ENCODE results near the gene AJAP1. TPM values are rescaled to one million over a fixed set of nuclear protein-coding genes. Genes with fewer than 3 reads are reported as not detected.

AJAP1 gene
- total RNA-seq, 2 experiments from 2014 or later, result not detected

GRCh38 chr1:4634793-4635406 is 19.5 kb upstream of the AJAP1 start:
- POLR2A ChIA-PET, result no interaction called here
- H3K4me1 Mint-ChIP-seq (ENCODE audit: low read depth), result no peaks in the 10 kb centered on the region
- peaks cover 2% of the 10 kb centered on the region for H3K27me3 Mint-ChIP-seq (ENCODE audit: low read depth)
- H3K36me3 Mint-ChIP-seq (ENCODE audit: low read depth), result no peaks in the 10 kb centered on the region
- CTCF ChIA-PET, result no interaction called here
- no peak for DNase-seq
- no peaks in the 10 kb centered on the region for H3K9me3 Mint-ChIP-seq (ENCODE audit: insufficient read depth)
- no peak overlapping the region for H3K4me3 Mint-ChIP-seq
- H3K27ac Mint-ChIP-seq, result no peak overlapping the region
- no peak for ATAC-seq

GRCh38 chr1:4636186-4636585 is 18.2 kb upstream of the AJAP1 start:
- H3K27me3 Mint-ChIP-seq (ENCODE audit: low read depth), result peaks cover 2% of the 10 kb centered on the region
- H3K9me3 Mint-ChIP-seq (ENCODE audit: insufficient read depth), result no peaks in the 10 kb centered on the region
- H3K36me3 Mint-ChIP-seq (ENCODE audit: low read depth), result no peaks in the 10 kb centered on the region
- no peak for DNase-seq
- ChIA-PET POLR2A (no interaction called here), CTCF (no interaction called here)
- no peak for ATAC-seq
- no peak overlapping the region for H3K4me3 Mint-ChIP-seq
- no peak overlapping the region for H3K27ac Mint-ChIP-seq
- H3K4me1 Mint-ChIP-seq (ENCODE audit: low read depth), result no peaks in the 10 kb centered on the region

GRCh38 chr1:4636644-4637380 is 17.6 kb upstream of the AJAP1 start:
- Mint-ChIP-seq H3K9me3 (ENCODE audit: insufficient read depth) (no peaks in the 10 kb centered on the region), H3K4me1 (ENCODE audit: low read depth) (no peaks in the 10 kb centered on the region), H3K27ac (no peak overlapping the region), H3K27me3 (ENCODE audit: low read depth) (peaks cover 2% of the 10 kb centered on the region), H3K36me3 (ENCODE audit: low read depth) (no peaks in the 10 kb centered on the region), H3K4me3 (no peak overlapping the region)
- ChIA-PET POLR2A (no interaction called here), CTCF (no interaction called here)
- no peak for DNase-seq
- ATAC-seq, result no peak

- peaks cover 2% of the 10 kb centered on the region for H3K27me3 Mint-ChIP-seq (ENCODE audit: low read depth)
- H3K27ac Mint-ChIP-seq, result no peak overlapping the region
- H3K4me3 Mint-ChIP-seq, result no peak overlapping the region
- no peaks in the 10 kb centered on the region for H3K9me3 Mint-ChIP-seq (ENCODE audit: insufficient read depth)
- POLR2A ChIA-PET, result no interaction called here
- CTCF ChIA-PET, result no interaction called here
- no peak for DNase-seq
- ATAC-seq, result no peak
- H3K4me1 Mint-ChIP-seq (ENCODE audit: low read depth), result no peaks in the 10 kb centered on the region
- no peaks in the 10 kb centered on the region for H3K36me3 Mint-ChIP-seq (ENCODE audit: low read depth)
Measured at GRCh38 chr1:4637616-4638344, 16.6 kb upstream of the AJAP1 start.

GRCh38 chr1:4638345-4638729 is 16.1 kb upstream of the AJAP1 start:
- no peaks in the 10 kb centered on the region for H3K4me1 Mint-ChIP-seq (ENCODE audit: low read depth)
- ATAC-seq (no peak), DNase-seq (no peak)
- H3K27me3 Mint-ChIP-seq (ENCODE audit: low read depth), result peaks cover 2% of the 10 kb centered on the region
- no peaks in the 10 kb centered on the region for H3K36me3 Mint-ChIP-seq (ENCODE audit: low read depth)
- H3K4me3 Mint-ChIP-seq, result no peak overlapping the region
- H3K27ac Mint-ChIP-seq, result no peak overlapping the region
- ChIA-PET CTCF (no interaction called here), POLR2A (no interaction called here)
- no peaks in the 10 kb centered on the region for H3K9me3 Mint-ChIP-seq (ENCODE audit: insufficient read depth)

- ATAC-seq (no peak), DNase-seq (no peak)
- Mint-ChIP-seq H3K27ac (no peak overlapping the region), H3K4me3 (no peak overlapping the region), H3K4me1 (ENCODE audit: low read depth) (no peaks in the 10 kb centered on the region), H3K27me3 (ENCODE audit: low read depth) (peaks cover 2% of the 10 kb centered on the region), H3K36me3 (ENCODE audit: low read depth) (no peaks in the 10 kb centered on the region), H3K9me3 (ENCODE audit: insufficient read depth) (no peaks in the 10 kb centered on the region)
- ChIA-PET POLR2A (no interaction called here), CTCF (no interaction called here)
Measured at GRCh38 chr1:4640931-4641330, 13.5 kb upstream of the AJAP1 start.

GRCh38 chr1:4647391-4647790 is 7.0 kb upstream of the AJAP1 start:
- Mint-ChIP-seq H3K27ac (no peak overlapping the region), H3K27me3 (ENCODE audit: low read depth) (peaks cover 4% of the 10 kb centered on the region), H3K9me3 (ENCODE audit: insufficient read depth) (no peaks in the 10 kb centered on the region), H3K4me3 (no peak overlapping the region), H3K4me1 (ENCODE audit: low read depth) (no peaks in the 10 kb centered on the region), H3K36me3 (ENCODE audit: low read depth) (no peaks in the 10 kb centered on the region)
- DNase-seq, result no peak
- no peak for ATAC-seq
- CTCF ChIA-PET, result no interaction called here
- POLR2A ChIA-PET, result no interaction called here

- ChIA-PET CTCF (no interaction called here), POLR2A (no interaction called here)
- H3K27me3 Mint-ChIP-seq (ENCODE audit: low read depth), result peaks cover 11% of the 10 kb centered on the region
- H3K36me3 Mint-ChIP-seq (ENCODE audit: low read depth), result no peaks in the 10 kb centered on the region
- H3K9me3 Mint-ChIP-seq (ENCODE audit: insufficient read depth), result no peaks in the 10 kb centered on the region
- ATAC-seq (no peak), DNase-seq (no peak)
- no peaks in the 10 kb centered on the region for H3K4me1 Mint-ChIP-seq (ENCODE audit: low read depth)
- H3K27ac Mint-ChIP-seq, result no peak overlapping the region
- no peak overlapping the region for H3K4me3 Mint-ChIP-seq
Measured at GRCh38 chr1:4648657-4649056, 5.8 kb upstream of the AJAP1 start.

- H3K27me3 Mint-ChIP-seq (ENCODE audit: low read depth), result peaks cover 14% of the 10 kb centered on the region
- H3K9me3 Mint-ChIP-seq (ENCODE audit: insufficient read depth), result no peaks in the 10 kb centered on the region
- no peaks in the 10 kb centered on the region for H3K4me1 Mint-ChIP-seq (ENCODE audit: low read depth)
- no peaks in the 10 kb centered on the region for H3K36me3 Mint-ChIP-seq (ENCODE audit: low read depth)
- ATAC-seq (no peak), DNase-seq (no peak)
- no peak overlapping the region for H3K27ac Mint-ChIP-seq
- H3K4me3 Mint-ChIP-seq, result no peak overlapping the region
- ChIA-PET CTCF (no interaction called here), POLR2A (no interaction called here)
Measured at GRCh38 chr1:4650481-4650880, 3.9 kb upstream of the AJAP1 start.

GRCh38 chr1:4650981-4651380 is 3.4 kb upstream of the AJAP1 start:
- H3K27me3 Mint-ChIP-seq (ENCODE audit: low read depth), result peaks cover 16% of the 10 kb centered on the region
- H3K9me3 Mint-ChIP-seq (ENCODE audit: insufficient read depth), result no peaks in the 10 kb centered on the region
- H3K36me3 Mint-ChIP-seq (ENCODE audit: low read depth), result no peaks in the 10 kb centered on the region
- H3K4me1 Mint-ChIP-seq (ENCODE audit: low read depth), result no peaks in the 10 kb centered on the region
- H3K27ac Mint-ChIP-seq, result no peak overlapping the region
- ATAC-seq (no peak), DNase-seq (no peak)
- CTCF ChIA-PET, result no interaction called here
- no peak overlapping the region for H3K4me3 Mint-ChIP-seq
- POLR2A ChIA-PET, result no interaction called here

- ATAC-seq (peak; percentile 86), DNase-seq (peak; percentile 62)
- ChIA-PET POLR2A (no interaction called here), CTCF (no interaction called here)
- Mint-ChIP-seq H3K4me3 (no peak overlapping the region), H3K36me3 (ENCODE audit: low read depth) (no peaks in the 10 kb centered on the region), H3K27me3 (ENCODE audit: low read depth) (peaks cover 32% of the 10 kb centered on the region), H3K27ac (no peak overlapping the region), H3K4me1 (ENCODE audit: low read depth) (no peaks in the 10 kb centered on the region), H3K9me3 (ENCODE audit: insufficient read depth) (no peaks in the 10 kb centered on the region)
Measured at GRCh38 chr1:4652631-4653327, 1.6 kb upstream of the AJAP1 start.

- Mint-ChIP-seq H3K27ac (no peak overlapping the region), H3K36me3 (ENCODE audit: low read depth) (no peaks in the 10 kb centered on the region), H3K4me1 (ENCODE audit: low read depth) (no peaks in the 10 kb centered on the region), H3K4me3 (no peak overlapping the region), H3K9me3 (ENCODE audit: insufficient read depth) (no peaks in the 10 kb centered on the region), H3K27me3 (ENCODE audit: low read depth) (peaks cover 36% of the 10 kb centered on the region)
- ATAC-seq (no peak), DNase-seq (no peak)
- ChIA-PET POLR2A (no interaction called here), CTCF (no interaction called here)
Measured at GRCh38 chr1:4653328-4653660, 1.1 kb upstream of the AJAP1 start.

Data from activated CD8-positive, alpha-beta T cell treated with anti-CD3 and anti-CD28 coated beads, Interleukin-2, amount 10 ng/mL, durations not matched to agents 7 days and 5 days (primary cell).